NB4 (cell line): ENCODE data around the gene SCN1A.
"Not testable (repeated sequence)": the region's sequence is repeated elsewhere in the genome, so short reads cannot be mapped to it uniquely, and the experiment has no call there.

Experiments
- DNase-seq: peaks from one replicate; pipeline ENCODE4 v3.0.0; 2010; ENCODE audit warnings: low read depth
- H3K4me3 ChIP-seq: one replicate; pipeline ENCODE4 v1.5.1; 2011; ENCODE audit warnings: mild to moderate bottlenecking, low read depth, low read length, moderate library complexity
- CTCF ChIP-seq: IDR thresholded peaks from one replicate; pipeline ENCODE4 v1.5.1; 2012; ENCODE audit warnings: low read depth, low read length
- MAX ChIP-seq: IDR thresholded peaks from 2 replicates; pipeline ENCODE4 v1.6.1; 2011; ENCODE audit warnings: low read depth, low read length
- MYC ChIP-seq: IDR thresholded peaks from 2 replicates; pipeline ENCODE4 v1.6.1; 2011; ENCODE audit warnings: low read depth, low read length
- POLR2A ChIP-seq: IDR thresholded peaks from 2 replicates; pipeline ENCODE4 v1.6.1; 2011; ENCODE audit warnings: mild to moderate bottlenecking; ENCODE audit not compliant: insufficient read length; ENCODE audit errors: extremely low read depth

Gene SCN1A

GRCh38 chr2:166000401-166000800 is 127.4 kb downstream of the SCN1A start:
- no peak overlapping the region for H3K4me3 ChIP-seq
- DNase-seq, result no peak
- TF ChIP-seq MAX, result no peak
- no peak for TF ChIP-seq POLR2A
- no peak for TF ChIP-seq MYC
- no peak for TF ChIP-seq CTCF

- H3K4me3 ChIP-seq, result no peak overlapping the region
- DNase-seq, result no peak
- no peak for TF ChIP-seq POLR2A
- no peak for TF ChIP-seq MYC
- no peak for TF ChIP-seq CTCF
These were observed 137.0 kb downstream of the SCN1A start for GRCh38 chr2:165990846-165991245.

- TF ChIP-seq MYC, result no peak
- no peak for TF ChIP-seq POLR2A
- no peak for TF ChIP-seq MAX
- no peak for TF ChIP-seq CTCF
- no peak for DNase-seq
- no peak overlapping the region for H3K4me3 ChIP-seq
These were observed 138.0 kb downstream of the SCN1A start for GRCh38 chr2:165989851-165990250.

GRCh38 chr2:165985120-165985519 is 142.7 kb downstream of the SCN1A start:
- H3K4me3 ChIP-seq, result no peak overlapping the region
- no peak for TF ChIP-seq POLR2A
- no peak for TF ChIP-seq MYC
- TF ChIP-seq MAX, result no peak
- no peak for TF ChIP-seq CTCF
- DNase-seq, result no peak

- H3K4me3 ChIP-seq, result not testable (repeated sequence)
These were observed 155.7 kb downstream of the SCN1A start for GRCh38 chr2:165972161-165972560.

GRCh38 chr2:165970663-165971062 is 157.2 kb downstream of the SCN1A start:
- DNase-seq, result no peak
- no peak overlapping the region for H3K4me3 ChIP-seq
- TF ChIP-seq POLR2A (no peak), MYC (no peak), CTCF (no peak), MAX (no peak)

More at GRCh38 chr2:165972161-165972560, 155.7 kb downstream of the SCN1A start:
- DNase-seq, result not testable (repeated sequence)
